CMK (cell line): ENCODE results near the gene UGT1A5.

Source experiments
- DNase-seq: peaks from one replicate; pipeline ENCODE4 v3.0.0-alpha.2; 2010; ENCODE audit warnings: low read depth

Gene UGT1A5

GRCh38 chr2:233780771-233781170 lies 68.1 kb downstream of the UGT1A5 start:
- DNase-seq: no peak

GRCh38 chr2:233789554-233789953 lies 76.8 kb downstream of the UGT1A5 start:
- no peak for DNase-seq

- DNase-seq: no peak
These were observed 78.6 kb downstream of the UGT1A5 start for GRCh38 chr2:233791151-233791882.

- DNase-seq: no peak
These were observed 79.2 kb downstream of the UGT1A5 start for GRCh38 chr2:233791883-233792329.

- no peak for DNase-seq
These were observed 80.0 kb downstream of the UGT1A5 start for GRCh38 chr2:233792720-233793119.

GRCh38 chr2:233793465-233794127 lies 80.9 kb downstream of the UGT1A5 start:
- DNase-seq: no peak

GRCh38 chr2:233794128-233794658 lies 81.5 kb downstream of the UGT1A5 start:
- DNase-seq: no peak

- no peak for DNase-seq
These were observed 83.0 kb downstream of the UGT1A5 start for GRCh38 chr2:233795735-233796171.

- no peak for DNase-seq
These were observed 83.5 kb downstream of the UGT1A5 start for GRCh38 chr2:233796254-233796653.

GRCh38 chr2:233798335-233799086 lies 85.8 kb downstream of the UGT1A5 start:
- no peak for DNase-seq

- DNase-seq: no peak
These were observed 86.5 kb downstream of the UGT1A5 start for GRCh38 chr2:233799087-233799665.

- DNase-seq: no peak
These were observed 87.0 kb downstream of the UGT1A5 start for GRCh38 chr2:233799716-233800115.

- no peak for DNase-seq
These were observed 87.5 kb downstream of the UGT1A5 start for GRCh38 chr2:233800208-233800607.

GRCh38 chr2:233801357-233802131 lies 88.8 kb downstream of the UGT1A5 start:
- DNase-seq: no peak

GRCh38 chr2:233802132-233802815 lies 89.6 kb downstream of the UGT1A5 start:
- DNase-seq: no peak

- DNase-seq: no peak
These were observed 90.7 kb downstream of the UGT1A5 start for GRCh38 chr2:233803292-233803911.

GRCh38 chr2:233803994-233804393 lies 91.3 kb downstream of the UGT1A5 start:
- DNase-seq: no peak

GRCh38 chr2:233807215-233807865 lies 94.6 kb downstream of the UGT1A5 start:
- no peak for DNase-seq
